A549 (cell line): Measurements from ENCODE around the gene WDR72.

ENCODE experiments used
- RCOR1 ChIP-seq: fragments of 150-350 bp; IDR thresholded peaks from 2 replicates; pipeline ENCODE4 v1.6.1; 2014; ENCODE audit warnings: antibody characterized with exemption, low read length, low read depth
- ZSCAN20 ChIP-seq: fragments of 250-450 bp; sonication (Bioruptor Pico); IDR thresholded peaks from 2 replicates; pipeline ENCODE4 v1.8.0; 2022; ENCODE audit warnings: mild to moderate bottlenecking, moderate library complexity
- TF ChIP-seq, protein P1 (sequence below): fragments of >200 bp; sonication (Bioruptor Twin); formaldehyde crosslinking; IDR thresholded peaks from 3 replicates; pipeline ENCODE4 v1.5.1; 2016

DNA sequence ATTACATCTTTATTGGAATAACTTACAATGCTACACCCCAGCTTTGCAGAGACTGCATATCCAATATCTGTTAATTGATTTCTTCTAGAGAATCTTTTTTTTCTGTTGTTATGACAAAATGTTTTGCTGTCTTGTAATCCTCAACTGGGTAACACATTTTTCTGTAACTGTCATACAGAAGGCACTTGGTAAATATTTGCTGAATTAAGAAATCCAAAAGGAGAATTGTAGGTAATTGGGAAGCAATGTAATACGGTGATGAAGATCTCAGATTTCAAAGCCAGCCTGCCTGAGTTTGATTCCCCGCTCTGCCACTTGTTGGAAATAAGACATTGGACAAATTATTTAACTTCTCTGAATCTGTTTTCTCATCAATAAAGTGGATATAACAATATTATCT, 169.1 kb downstream of the WDR72 start:
- TF ChIP-seq, protein P1, sequence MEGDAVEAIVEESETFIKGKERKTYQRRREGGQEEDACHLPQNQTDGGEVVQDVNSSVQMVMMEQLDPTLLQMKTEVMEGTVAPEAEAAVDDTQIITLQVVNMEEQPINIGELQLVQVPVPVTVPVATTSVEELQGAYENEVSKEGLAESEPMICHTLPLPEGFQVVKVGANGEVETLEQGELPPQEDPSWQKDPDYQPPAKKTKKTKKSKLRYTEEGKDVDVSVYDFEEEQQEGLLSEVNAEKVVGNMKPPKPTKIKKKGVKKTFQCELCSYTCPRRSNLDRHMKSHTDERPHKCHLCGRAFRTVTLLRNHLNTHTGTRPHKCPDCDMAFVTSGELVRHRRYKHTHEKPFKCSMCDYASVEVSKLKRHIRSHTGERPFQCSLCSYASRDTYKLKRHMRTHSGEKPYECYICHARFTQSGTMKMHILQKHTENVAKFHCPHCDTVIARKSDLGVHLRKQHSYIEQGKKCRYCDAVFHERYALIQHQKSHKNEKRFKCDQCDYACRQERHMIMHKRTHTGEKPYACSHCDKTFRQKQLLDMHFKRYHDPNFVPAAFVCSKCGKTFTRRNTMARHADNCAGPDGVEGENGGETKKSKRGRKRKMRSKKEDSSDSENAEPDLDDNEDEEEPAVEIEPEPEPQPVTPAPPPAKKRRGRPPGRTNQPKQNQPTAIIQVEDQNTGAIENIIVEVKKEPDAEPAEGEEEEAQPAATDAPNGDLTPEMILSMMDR, result no peak
- TF ChIP-seq RCOR1 (no peak), ZSCAN20 (CRISPR knock-in tag) (no peak)
